NB4 (cell line): ENCODE results near the gene TMC4.

Source experiments
- DNase-seq: peaks from one replicate; pipeline ENCODE4 v3.0.0; 2010; ENCODE audit warnings: low read depth
- H3K4me3 ChIP-seq: one replicate; pipeline ENCODE4 v1.5.1; 2011; ENCODE audit warnings: mild to moderate bottlenecking, low read depth, low read length, moderate library complexity
- CTCF ChIP-seq: IDR thresholded peaks from one replicate; pipeline ENCODE4 v1.5.1; 2012; ENCODE audit warnings: low read depth, low read length
- MAX ChIP-seq: IDR thresholded peaks from 2 replicates; pipeline ENCODE4 v1.6.1; 2011; ENCODE audit warnings: low read depth, low read length
- MYC ChIP-seq: IDR thresholded peaks from 2 replicates; pipeline ENCODE4 v1.6.1; 2011; ENCODE audit warnings: low read depth, low read length
- POLR2A ChIP-seq: IDR thresholded peaks from 2 replicates; pipeline ENCODE4 v1.6.1; 2011; ENCODE audit warnings: mild to moderate bottlenecking; ENCODE audit not compliant: insufficient read length; ENCODE audit errors: extremely low read depth

The TMC4 gene

GRCh38 chr19:54115109-54116063 lies 57.6 kb downstream of the TMC4 start, which contains the start of the genes PRPF31 and TFPT:
Gene PRPF31 (plus strand): TSS chr19:54115754. CDS start chr19:54118279, 2,525 bp downstream.
Gene TFPT (minus strand): TSS chr19:54115657. CDS start chr19:54115269, 388 bp downstream.
- H3K4me3 ChIP-seq = peak within 1 kb of the TSS; percentile 99
- peak; percentile 97 for DNase-seq
- TF ChIP-seq CTCF = no peak
- peak; percentile 32; the same call in 1 of the 2 replicates for TF ChIP-seq MAX
- peak; percentile 82 for TF ChIP-seq MYC
- TF ChIP-seq POLR2A = peak; percentile 56

- peak overlapping the region; percentile 99 for H3K4me3 ChIP-seq
- DNase-seq = peak; percentile 76
- TF ChIP-seq MAX = peak; percentile 25; the same call in 1 of the 2 replicates
- peak; percentile 33 for TF ChIP-seq POLR2A
- no peak for TF ChIP-seq CTCF
Observed at GRCh38 chr19:54114340-54115108, 58.4 kb downstream of the TMC4 start.
